GM19452 (cell line): Measurements from ENCODE around the gene CISTR.
"Not testable (repeated sequence)": the region's sequence is repeated elsewhere in the genome, so short reads cannot be mapped to it uniquely, and the experiment has no call there.

Source experiments
- ATAC-seq: cut with Tn5 transposase; IDR thresholded peaks from one replicate; pipeline ENCODE4 v1.9.1; 2021; ENCODE audit not compliant: unreplicated experiment

The CISTR gene

GRCh38 chr12:53764615-53765014 is 12.8 kb upstream of the CISTR start:
- no peak for ATAC-seq

- not testable (repeated sequence) for ATAC-seq
Observed at GRCh38 chr12:53762793-53763192, 11.0 kb upstream of the CISTR start.

DNA sequence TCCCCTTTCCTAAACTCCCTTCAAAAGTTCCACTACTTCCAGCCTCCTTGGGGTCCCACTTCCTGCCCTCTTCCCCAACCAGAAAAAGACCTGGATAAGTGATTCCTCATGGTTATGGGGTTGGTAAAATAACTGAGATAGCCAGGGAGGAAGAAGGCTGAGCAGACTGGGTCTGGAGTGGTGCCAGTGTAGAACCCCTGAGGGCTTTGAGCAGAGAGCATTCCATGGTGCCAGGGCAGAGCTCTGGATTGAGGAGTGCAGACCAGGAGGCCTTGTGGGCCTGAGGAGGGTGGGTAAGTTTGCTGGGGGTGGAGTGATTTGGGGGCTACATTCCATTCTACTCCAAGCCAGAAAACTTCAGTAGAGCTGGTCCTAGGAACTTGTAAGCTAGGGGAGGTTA is 9.5 kb upstream of the CISTR start:
- no peak for ATAC-seq

DNA sequence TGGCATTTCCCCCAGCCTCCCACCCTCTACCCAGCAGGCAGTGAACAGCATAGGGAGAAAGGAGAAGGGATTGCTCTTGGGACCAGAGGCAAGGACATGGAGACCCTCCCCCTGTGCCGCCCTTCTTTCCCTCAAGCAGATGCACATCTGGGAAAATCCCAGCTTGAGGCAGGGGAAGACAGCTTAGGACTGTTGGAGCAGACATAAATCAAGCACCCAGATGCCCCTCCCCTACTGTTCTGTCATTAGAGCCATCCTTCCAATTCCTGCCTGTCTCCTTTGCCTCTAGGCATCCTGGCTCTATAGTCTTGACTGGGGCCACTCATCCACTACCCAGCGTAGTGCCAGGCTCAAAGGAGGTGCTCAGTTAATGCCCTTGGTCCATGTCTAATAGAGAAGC is 7.5 kb upstream of the CISTR start:
- no peak for ATAC-seq

DNA sequence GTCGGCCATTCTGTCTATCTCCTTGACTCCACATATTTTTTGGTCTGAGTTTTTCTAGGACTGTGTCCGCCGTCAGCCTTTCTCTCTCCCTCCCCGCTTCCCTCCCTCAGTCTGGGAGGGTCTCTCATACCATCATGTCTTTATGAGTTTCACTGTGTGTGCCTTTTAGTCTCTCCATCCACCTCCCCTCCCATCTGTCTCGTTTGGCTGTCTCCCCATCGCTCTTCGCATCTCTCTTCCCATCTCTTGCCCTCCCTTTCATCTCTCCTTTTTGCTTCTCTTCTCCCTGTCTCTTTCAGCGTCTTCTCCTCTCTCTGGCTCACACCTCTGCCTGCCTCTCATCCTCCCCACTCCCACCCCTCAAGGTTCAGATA is 6.9 kb upstream of the CISTR start:
- no peak for ATAC-seq

- ATAC-seq: no peak
Observed at GRCh38 chr12:53758081-53758729, 6.4 kb upstream of the CISTR start.

DNA sequence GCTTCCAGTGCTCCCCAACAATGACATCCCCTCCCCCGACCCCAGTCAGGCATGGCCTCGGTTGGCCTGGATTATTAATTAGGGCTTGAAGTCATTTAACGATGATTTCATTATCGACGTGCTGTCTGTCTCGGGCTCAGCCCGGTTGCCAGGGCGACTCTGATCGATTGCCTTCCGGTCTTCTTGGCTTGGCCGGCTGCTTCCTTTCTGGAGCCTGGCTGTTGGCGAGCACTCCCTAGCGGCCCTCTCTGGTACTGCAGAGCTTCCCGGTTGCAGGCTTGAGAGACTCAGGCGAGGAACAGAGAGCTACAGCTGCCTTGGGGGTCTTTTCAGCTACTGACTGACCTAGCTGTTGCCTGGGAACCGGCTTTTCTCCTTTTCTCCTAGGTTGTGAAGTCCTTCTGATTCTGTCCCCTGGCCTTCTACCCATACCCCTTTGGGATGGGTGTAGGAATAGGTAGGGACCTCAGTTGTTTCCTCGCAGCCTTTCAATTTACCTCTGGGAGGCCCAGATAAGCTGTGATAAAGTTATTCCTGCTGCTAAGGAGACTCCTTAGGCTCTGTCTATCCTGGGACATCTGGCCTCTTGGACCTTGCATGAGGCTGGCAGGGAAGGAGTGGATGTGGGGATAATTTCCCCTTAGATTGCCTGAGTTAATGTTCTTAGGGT is 5.5 kb upstream of the CISTR start:
- peak; percentile 69 for ATAC-seq

- ATAC-seq: no peak
Observed at GRCh38 chr12:53756300-53757100, 4.7 kb upstream of the CISTR start.

GRCh38 chr12:53755893-53756292 is 4.1 kb upstream of the CISTR start:
- no peak for ATAC-seq

- ATAC-seq: no peak
Observed at GRCh38 chr12:53755451-53755891, 3.7 kb upstream of the CISTR start.

GRCh38 chr12:53754633-53755264 is 3.0 kb upstream of the CISTR start:
- ATAC-seq: no peak

DNA sequence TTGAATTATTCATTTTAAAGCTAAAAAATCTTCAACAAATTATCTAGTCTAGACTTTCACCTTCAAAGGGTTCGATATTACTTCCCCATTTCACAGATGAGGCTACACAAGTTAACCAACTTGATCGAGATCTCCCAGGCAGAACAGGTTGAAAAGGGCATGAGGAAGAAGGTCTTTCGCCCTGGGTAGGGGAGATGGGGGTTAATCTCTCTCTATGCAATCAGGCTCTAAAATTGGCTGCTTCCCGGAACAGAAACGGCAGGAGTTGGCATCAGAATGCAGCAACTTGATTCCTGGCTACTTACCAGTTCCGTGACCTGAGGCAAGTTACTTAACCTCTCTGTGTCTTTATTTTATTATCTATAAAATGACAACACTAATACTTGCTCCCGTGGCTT is 2.4 kb upstream of the CISTR start:
- no peak for ATAC-seq

DNA sequence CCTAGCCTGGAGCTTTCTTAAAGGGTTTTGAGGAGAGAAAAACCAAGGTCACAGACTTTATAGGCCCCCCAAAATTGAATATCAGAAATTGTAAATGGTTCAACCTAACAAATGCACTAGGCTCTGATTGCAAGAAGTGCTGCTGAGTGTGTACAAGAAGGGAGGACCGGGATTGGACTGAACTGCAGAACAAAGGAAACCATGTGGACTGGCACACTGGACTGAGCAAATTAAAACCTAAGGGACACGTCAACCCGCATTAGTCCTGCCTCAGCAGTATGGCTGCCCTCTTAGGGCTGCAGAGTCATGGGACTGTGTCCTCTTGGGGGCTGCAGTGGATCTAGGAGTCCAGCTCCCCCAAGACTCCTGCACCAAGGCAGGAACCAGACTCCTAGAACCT is 842 bp upstream of the CISTR start:
- no peak for ATAC-seq

- no peak for ATAC-seq
Observed at GRCh38 chr12:53752192-53752601, 418 bp upstream of the CISTR start.

DNA sequence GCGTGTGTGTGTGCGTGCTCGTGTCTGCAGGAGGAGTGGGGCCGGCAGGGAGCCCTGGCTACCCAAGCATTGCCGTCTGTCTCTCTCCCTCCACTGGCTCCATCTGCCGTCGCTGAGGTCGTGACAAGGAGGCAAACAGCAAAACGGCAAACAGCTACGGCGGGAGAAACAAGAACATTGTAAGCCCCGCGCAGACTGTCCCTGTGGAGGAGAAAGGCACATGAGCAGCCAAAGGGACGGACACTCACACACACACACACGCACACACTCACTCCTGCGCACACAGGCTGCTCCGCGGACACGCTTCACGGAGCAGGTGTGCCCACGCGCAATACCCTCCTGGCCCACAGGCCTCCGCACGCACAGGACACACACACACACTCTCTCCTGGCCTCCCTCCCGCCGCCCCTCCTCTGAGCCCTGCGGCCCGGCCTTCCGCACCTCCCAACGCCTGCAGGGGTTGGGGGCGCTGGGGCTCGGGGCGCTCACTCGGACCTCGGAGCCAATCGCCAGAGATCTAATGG is 905 bp downstream of the CISTR start:
- ATAC-seq: no peak

- ATAC-seq: no peak
Observed at GRCh38 chr12:53749986-53750811, 1.6 kb downstream of the CISTR start.

DNA sequence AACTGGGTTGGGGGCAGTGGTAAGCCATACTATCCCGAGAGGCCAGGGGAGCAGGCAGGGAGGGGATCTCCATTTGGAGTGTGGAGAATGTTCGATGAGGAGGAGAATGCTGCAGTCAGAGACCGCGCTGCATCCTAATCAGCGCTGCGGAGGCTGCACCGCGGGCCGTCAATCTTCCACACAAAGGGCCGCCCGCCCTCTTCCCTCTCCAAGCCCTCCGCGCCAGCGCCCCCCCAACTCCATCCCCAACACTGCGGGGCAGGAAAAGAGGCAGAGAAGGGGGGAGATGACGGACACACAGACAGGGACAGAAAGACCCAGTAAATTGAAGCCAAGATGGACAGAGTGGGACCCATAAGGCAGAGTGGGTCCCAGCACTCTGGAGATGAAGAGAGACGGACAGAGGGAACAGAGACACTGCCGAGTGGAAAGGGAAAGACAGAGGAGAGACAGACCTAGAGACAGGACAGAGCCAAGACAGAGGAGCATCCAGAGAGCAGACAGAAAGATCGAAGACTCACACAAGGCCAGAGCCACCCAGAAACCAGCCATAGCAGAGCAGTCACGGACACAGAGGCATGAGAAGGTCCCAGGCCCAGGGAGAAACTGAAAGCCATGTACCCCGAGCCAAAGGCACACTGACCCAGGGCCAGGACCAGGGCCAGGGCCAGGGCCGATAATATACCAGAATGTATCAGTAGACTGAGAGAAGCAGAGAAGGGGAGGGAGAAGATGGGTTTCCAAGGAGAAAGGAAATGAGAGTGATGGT is 3.5 kb downstream of the CISTR start:
- ATAC-seq: no peak

- no peak for ATAC-seq
Observed at GRCh38 chr12:53747095-53747494, 4.7 kb downstream of the CISTR start.

DNA sequence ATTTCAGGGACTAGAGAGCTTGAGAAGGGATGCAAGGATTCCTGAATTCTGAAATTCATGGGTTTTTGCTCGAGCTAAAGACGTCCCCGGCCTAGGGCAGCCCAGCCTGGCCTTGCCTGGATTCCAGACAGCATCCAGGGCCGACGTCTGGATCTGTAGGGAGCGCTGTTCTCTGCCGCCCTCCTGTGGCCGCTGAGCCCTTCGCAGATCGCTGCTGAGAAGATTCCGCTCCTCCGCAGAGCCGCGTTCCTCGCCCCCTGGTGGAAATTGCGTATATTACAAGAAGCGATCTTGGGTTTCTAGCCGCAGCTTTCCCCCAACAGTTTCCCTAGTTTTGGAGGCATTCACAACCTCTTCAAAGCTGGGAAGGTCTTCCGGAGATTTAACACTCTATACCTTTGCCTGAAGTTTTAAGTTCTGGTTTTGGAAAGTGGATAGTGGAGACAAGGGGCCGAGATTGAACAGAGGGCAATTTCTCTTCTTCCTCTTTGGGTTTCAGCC is 5.1 kb downstream of the CISTR start:
- peak; percentile 43 for ATAC-seq

GRCh38 chr12:53744751-53745150 is 7.0 kb downstream of the CISTR start:
- ATAC-seq: no peak
